ENCODE data around the gene KIF13A. TPM values are rescaled to one million over a fixed set of nuclear protein-coding genes. Genes with fewer than 3 reads are reported as not detected.

The KIF13A gene
- total RNA-seq, 1 experiment from 2014 or later = 52.2 TPM

- H3K9me2 ChIP-seq (ENCODE audit: insufficient read depth) = no peaks in the 10 kb centered on the region
- H3K27me3 ChIP-seq (ENCODE audit: insufficient read depth, low read depth) = no peaks in the 10 kb centered on the region
- no peak overlapping the region for H3K4me2 ChIP-seq
- H3K36me3 ChIP-seq (ENCODE audit: low read depth) = peaks cover 8% of the 10 kb centered on the region; the same call in 1 of the 2 replicates
- no peaks in the 10 kb centered on the region for H3K79me2 ChIP-seq (ENCODE audit: low read depth)
- POLR2A ChIA-PET (ENCODE audit: unreplicated experiment) = no interaction called here
- intact Hi-C loops (cut with micrococcal nuclease; ENCODE audit: unreplicated experiment) = no loop called here
- H3K4me1 ChIP-seq (replicated peaks; ENCODE audit: insufficient read depth) = no peaks in the 10 kb centered on the region
- no peak overlapping the region for H3K4me3 ChIP-seq
- no peak overlapping the region for H3K27ac ChIP-seq
- H3F3A ChIP-seq (ENCODE audit: insufficient read depth, low read depth) = no peaks in the 10 kb centered on the region; the same call in 1 of the 2 replicates
- no peak for DNase-seq
- TF ChIP-seq EZH2 (IDR thresholded peaks at IDR 0.05; ENCODE audit: low read depth) (no peak), CTCF (conservative IDR thresholded peaks at IDR 0.05) (no peak)
- no peaks in the 10 kb centered on the region for H4K20me1 ChIP-seq (ENCODE audit: insufficient read depth)
- CTCF ChIA-PET = no interaction called here
- H2AFZ ChIP-seq = no peak overlapping the region
- BruUV-seq (replicated peaks) = no TSS peak
- H3K9me3 ChIP-seq (ENCODE audit: insufficient read depth, low read depth) = no peaks in the 10 kb centered on the region
Observed at GRCh38 chr6:17785094-17785787, 202.2 kb downstream of the KIF13A start.

GRCh38 chr6:17780061-17780460 is 207.4 kb downstream of the KIF13A start:
- Histone ChIP-seq H3K9me2 (ENCODE audit: insufficient read depth) (no peaks in the 10 kb centered on the region), H3K27me3 (ENCODE audit: insufficient read depth, low read depth) (no peaks in the 10 kb centered on the region), H3F3A (ENCODE audit: insufficient read depth, low read depth) (no peaks in the 10 kb centered on the region; the same call in 1 of the 2 replicates), H4K20me1 (ENCODE audit: insufficient read depth) (no peaks in the 10 kb centered on the region), H3K36me3 (ENCODE audit: low read depth) (peaks cover 8% of the 10 kb centered on the region; the same call in 1 of the 2 replicates), H3K79me2 (ENCODE audit: low read depth) (no peaks in the 10 kb centered on the region), H3K9me3 (ENCODE audit: insufficient read depth, low read depth) (no peaks in the 10 kb centered on the region), H3K4me1 (replicated peaks; ENCODE audit: insufficient read depth) (no peaks in the 10 kb centered on the region), H2AFZ (no peak overlapping the region), H3K27ac (no peak overlapping the region), H3K4me3 (no peak overlapping the region), H3K4me2 (no peak overlapping the region)
- intact Hi-C loops (cut with micrococcal nuclease; ENCODE audit: unreplicated experiment) = no loop called here
- BruUV-seq (replicated peaks) = no TSS peak
- DNase-seq = no peak
- TF ChIP-seq EZH2 (IDR thresholded peaks at IDR 0.05; ENCODE audit: low read depth) = no peak
- no peak for TF ChIP-seq CTCF (conservative IDR thresholded peaks at IDR 0.05)
- CTCF ChIA-PET = interaction anchor here (0.7 kb wide), 1 partner anchor 206 kb away, joined by 15 read pairs; no protein-coding TSS in a partner anchor
- POLR2A ChIA-PET (ENCODE audit: unreplicated experiment) = no interaction called here

DNA sequence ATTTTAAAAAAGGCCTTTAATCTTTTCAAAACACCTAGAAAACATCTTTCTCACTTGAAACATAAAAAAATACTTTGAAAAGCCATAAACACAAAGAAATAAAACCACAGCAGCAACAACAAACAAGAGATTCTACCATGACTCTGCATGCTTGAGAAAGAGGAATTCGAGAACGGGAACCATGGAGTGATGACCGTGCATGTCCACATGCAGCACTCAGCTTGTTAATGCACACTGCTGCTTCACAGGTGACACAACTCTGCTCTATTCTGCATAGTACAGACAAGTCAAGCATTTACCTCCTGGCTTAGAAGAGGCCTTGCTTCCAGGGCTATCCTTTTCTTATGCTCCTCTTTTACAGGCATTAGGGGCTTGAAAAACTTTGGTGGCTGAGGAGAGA is 215.8 kb downstream of the KIF13A start:
- POLR2A ChIA-PET (ENCODE audit: unreplicated experiment) = no interaction called here
- Histone ChIP-seq H3K27me3 (ENCODE audit: insufficient read depth, low read depth) (no peaks in the 10 kb centered on the region), H3K79me2 (ENCODE audit: low read depth) (no peaks in the 10 kb centered on the region), H3K36me3 (ENCODE audit: low read depth) (peaks cover 13% of the 10 kb centered on the region; the same call in 1 of the 2 replicates), H3K27ac (no peak overlapping the region), H3K4me3 (no peak overlapping the region), H3K9me3 (ENCODE audit: insufficient read depth, low read depth) (no peaks in the 10 kb centered on the region), H3K4me1 (replicated peaks; ENCODE audit: insufficient read depth) (no peaks in the 10 kb centered on the region), H3K4me2 (no peak overlapping the region), H4K20me1 (ENCODE audit: insufficient read depth) (no peaks in the 10 kb centered on the region), H2AFZ (no peak overlapping the region), H3F3A (ENCODE audit: insufficient read depth, low read depth) (no peaks in the 10 kb centered on the region), H3K9me2 (ENCODE audit: insufficient read depth) (no peaks in the 10 kb centered on the region)
- TF ChIP-seq CTCF (conservative IDR thresholded peaks at IDR 0.05) = no peak
- TF ChIP-seq EZH2 (IDR thresholded peaks at IDR 0.05; ENCODE audit: low read depth) = no peak
- CTCF ChIA-PET = no interaction called here
- no peak for DNase-seq
- no TSS peak for BruUV-seq (replicated peaks)
- intact Hi-C loops (cut with micrococcal nuclease; ENCODE audit: unreplicated experiment) = no loop called here
